NCI-H2081 treated with DMSO at 0.1 percent for 48 hours (cell line): Measurements from ENCODE around the gene CHML.

Experiments
- DNase-seq: peaks from one replicate; lab custom pipeline; 2025; lab: John Stamatoyannopoulos, UW

CHML gene

DNA sequence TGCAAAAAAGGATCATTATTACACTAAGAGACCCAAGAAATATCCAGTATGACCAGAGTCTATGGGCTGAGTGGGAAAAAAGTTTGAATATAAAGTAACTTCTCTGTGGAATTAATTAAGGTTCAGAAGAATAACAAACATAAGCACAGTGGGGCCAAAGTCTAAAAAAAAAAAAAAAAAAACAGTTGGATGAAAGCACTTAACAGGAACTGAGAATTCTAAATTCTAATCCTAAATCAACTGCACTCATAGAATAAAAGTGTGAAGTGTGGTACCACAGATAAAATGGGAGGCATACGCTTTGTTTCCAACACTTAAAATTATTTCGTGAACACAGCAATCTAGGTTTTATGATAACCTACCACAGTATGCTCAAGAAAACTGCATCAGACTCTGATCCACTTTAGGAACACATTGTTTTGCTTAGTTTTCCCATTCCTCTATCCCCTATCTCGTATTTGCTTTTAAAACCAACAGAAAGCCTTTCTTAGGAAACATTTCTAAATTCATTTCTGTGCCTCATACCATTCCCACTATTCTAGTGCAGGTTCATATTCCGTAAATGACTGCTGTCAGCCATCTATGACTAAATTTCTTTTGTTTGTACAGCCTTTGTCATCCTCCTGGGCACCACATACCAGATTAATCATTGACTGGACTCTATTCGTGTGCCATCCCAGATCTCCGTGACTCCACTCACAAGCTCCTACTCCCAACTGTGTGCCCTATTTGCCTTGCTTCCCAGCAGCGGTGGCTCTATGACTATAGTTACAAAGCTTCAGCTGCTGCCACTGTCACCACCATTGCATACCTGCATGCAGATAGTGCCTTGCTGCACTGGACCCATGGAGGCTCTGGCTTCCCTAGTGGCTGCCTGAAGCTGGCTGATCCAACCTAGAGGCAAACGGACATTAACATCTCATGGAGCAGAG, 24.9 kb downstream of the CHML start:
- no peak for DNase-seq

DNA sequence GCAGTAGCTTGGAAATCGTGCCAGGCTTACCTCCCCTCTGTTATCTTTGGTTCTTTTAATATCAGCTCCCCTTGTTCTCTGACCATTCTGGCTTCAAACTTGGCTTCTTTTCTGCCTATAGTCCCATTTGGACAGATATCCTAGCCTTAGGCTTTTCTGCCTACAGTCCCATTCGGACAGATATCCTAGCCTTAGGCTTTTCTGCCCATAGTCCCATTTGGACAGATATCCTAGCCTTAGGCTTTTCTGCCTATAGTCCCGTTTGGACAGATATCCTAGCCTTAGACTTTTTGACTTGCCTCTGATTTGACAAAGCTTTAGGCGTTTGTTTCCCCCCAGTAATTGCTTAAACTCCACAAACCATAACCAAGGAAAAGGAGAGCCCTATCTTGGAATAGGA, 25.6 kb downstream of the CHML start:
- no peak for DNase-seq

DNA sequence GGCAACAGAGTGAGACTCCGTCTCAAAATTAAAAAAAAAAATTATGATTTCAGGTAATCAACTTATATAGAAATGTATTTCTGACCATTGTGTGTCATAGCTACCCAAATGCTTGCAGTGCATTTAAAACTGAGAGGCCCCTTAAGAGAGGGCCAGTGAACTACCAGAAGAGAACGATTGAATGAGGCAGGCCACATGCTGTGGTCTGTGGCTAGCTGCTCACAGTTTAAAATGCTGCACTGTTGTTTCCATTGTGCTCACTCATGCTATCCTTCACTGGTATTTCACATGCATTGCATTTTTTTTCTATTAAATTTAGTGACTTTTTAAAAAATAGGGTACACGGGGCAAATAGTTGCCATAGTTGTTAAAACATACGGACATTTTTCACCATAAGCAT, 26.0 kb downstream of the CHML start:
- no peak for DNase-seq

DNA sequence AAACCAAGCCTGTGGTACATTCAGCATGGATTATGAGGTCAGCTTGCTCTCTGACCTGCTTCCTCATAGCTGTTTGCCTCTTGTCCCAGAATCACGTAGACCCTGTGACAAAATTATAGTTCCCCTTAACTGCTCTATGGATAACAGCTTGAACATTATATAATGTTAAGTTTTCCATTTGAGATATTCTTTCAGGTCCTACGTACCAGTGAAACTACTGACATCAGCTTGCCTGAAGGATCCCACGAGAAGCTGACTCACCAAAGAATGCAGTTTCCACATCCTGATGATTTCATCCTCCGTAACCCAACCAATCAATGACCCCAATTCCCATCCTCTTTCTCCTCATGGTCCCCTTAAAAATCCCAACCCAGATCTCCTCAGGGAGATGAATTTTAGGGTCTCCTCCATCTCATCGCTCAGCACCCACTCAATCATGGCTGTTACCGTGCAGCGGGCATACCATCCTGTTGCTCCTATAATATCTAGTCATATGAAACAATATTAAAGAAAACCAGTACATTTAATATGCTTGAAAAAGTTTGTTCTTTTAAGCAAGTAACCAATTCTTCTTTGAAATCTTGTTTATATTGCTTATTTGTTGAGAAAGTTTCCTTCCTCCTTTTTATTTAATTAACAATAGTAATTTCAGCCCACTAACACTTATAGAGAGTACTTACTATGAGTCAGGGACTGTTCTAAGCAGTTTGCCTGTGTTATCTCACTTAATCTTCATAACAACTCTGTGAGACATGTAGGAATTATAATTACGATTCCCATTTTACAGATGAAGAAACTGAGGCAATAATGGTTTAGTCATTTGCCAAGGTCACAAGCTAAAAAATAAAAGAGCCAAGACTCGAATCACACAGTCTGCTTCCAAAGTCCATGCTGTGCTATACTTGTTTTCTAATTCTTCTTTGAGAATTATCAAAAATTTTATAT, 27.4 kb downstream of the CHML start:
- no peak for DNase-seq

DNA sequence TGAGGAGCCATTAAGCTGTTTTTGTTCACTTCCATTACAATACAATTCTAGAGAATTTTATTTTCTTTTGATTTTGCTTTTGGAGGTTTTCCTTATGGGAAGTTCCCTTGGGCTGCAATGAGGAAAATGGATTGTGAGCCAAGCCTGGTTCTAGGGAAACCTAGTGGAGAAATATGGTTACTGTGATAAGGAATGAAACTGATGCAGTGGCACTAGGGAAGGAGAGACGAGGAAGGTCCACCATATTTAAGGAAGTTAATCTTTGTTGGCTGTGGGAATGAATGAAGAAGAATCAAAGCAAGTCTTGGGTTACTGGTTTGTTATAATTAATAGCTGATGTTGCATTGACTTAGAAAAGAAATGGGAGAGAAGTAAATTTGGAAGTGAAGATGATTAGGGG, 28.4 kb downstream of the CHML start:
- DNase-seq, result no peak

DNA sequence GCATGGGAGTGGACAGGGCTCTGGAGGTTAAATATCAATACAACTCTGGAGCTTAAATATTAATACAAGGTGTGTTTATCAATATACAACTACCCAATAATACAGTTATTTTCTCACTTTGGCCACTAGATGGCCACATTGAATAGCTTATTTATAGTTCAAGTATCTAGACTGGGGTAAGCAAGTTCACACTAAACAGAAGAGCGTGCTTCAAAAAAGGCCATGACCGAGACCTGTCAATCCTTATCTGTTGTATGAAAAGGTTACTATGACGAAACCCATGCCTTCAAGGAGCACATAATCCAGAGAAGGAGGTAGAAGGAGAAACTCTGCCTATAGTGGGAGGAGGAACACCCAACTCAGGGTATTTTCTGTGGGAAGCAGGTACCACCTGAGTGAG, 29.1 kb downstream of the CHML start:
- peak; percentile 56 for DNase-seq

DNA sequence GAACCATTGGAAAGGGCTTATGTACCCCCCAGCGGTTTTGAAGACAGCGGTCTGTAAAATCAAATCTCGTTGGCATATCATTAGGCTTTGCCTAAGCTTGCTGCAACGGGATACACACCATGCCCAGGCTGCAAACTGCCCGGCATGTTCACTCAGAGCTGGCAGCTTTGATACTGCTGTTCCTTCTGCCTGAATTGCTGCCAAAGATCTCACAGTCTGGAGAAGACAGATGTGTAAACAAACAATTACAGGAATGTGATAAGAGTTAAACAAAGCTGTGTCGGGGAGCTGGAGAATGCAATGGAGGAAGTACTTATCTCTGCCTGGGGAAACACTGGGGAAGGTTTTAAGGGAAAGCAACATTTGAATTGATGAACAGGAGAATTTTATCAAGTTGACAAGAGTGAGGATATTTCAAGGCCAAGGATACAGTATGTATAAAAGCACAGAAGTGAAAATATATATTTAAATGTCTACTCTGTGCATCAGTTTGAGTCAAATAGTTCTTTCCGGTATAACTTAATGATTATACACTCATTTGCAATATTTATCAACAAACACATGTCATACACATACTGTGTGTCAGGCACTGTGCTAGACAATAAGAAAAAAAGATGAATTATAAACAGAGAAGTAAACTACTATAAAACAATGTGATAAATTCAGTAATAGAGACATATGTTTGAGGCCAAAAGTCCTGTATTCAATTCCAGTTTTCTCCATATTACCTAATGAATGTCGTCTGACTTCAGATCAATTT, 29.9 kb downstream of the CHML start:
- DNase-seq, result peak; percentile 42

DNA sequence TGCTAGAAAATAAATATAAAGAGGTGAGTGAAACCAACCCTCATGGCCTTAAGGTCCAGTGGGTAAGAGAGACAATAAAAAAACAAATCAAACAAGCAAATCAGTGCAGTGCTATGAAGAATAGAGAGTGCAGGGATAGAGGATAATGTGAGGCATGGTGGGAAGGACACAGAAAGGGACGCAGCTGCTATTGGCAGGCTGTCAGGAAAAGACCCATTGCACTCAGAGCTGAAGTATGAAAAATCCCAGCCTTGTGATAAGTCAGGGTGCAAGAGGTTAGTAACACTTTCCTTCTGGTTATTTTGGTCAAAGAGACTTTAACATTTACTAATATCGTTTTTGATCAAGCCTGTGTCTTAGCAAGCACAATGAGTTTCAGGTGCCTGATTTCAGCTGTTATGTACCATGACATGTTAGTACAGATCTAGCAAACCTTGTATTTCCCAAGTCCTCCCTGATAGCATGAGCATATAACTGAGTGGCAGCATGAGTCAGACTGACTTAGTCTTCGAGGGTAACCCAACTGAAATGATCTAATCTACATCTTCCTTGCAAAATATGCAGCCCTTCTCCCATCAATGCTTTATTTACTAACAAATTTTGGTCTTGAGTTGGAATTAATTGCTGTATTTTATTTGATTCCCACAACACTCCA, 31.7 kb downstream of the CHML start:
- no peak for DNase-seq

DNA sequence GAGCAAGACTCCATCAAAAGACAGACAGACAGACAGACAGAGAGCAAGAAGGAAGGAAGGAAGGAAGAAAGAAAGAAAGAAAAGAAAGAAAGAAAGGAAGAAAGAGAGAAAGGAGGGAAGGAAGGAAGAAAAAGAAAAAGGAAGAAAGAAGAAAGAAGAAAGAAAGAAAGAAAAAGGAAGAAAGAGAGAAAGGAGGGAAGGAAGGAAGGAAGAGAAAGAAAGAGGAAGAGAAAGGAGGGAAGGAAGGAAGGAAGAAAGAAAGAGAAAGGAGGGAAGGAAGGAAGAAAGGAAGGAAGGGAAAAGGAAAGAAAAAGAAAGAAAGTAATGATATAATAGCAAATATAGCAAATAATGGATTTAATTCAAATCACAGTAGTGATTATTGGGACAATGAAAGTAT, 32.7 kb downstream of the CHML start:
- DNase-seq, result no peak

DNA sequence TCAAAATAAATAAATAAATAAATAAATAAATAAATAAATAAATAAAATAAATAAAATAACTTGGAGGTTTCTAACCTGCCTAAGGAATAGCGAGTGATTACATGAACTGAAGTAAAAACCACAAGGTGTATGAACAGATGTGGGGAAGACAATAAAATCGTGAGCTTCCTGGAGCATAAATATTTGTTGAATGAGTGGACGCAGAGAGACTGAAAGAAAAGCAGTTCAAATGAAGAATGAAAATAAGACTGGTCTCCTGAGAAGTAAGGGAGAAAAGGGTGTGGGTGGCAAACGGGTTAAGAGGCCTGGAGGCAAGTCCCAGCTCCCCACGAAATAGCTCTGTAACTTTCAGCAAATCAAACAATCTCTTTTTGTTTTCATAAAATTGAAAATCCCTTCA, 33.6 kb downstream of the CHML start:
- no peak for DNase-seq

DNA sequence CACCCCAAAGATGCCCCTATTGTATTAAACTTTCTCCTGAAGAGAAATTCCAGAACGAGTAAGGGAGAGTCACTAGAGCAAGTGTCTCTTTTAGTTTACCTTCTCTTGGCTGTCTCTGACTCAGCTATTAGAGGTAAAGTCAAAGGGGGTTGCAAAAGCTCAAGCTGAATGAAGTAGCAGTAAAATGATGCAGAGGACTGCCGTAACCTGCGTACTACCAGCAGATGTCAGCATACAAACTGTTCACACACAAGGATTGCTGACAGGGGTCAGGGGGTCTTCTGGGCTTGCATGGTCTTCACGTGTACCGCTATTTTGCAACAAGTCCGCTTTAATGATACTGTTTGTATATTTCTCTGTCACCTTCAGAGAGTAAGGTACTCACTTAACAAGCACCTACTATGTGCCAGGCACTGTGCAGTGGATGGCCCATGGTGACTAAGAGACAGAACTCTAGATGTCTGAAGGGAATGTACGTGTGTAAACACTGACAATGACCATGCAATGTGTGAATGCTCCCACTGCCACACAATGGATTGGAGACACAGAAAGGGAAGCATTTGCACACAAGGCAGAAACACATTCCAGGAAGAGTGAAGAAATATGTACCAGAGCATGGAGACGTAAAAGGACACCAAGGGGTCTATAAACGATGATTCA, 34.9 kb downstream of the CHML start:
- no peak for DNase-seq

DNA sequence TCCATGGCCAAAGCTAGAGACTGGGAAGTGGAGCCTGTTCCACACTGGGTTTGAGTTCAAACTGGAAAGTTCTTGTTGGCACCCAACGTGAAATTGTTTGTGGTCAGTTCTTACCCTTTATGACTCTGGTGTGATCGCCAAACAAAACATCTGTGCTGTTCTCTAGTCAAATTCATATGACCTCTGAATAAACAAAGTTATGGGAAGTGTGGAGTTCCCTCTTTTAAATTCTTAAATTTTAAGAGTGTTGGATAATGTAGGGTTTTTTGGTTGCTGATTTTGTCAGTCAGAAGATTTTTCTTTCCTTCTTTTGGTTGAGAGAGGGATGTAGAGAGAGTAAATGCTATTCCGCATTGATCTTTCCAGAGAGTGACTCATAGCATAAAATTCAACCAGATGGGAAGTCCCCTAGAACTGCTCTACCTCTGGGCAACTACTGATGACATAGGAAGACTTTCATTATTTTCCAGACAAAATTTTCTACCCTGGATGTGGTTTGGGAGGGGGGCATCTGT, 36.4 kb downstream of the CHML start:
- DNase-seq, result no peak

DNA sequence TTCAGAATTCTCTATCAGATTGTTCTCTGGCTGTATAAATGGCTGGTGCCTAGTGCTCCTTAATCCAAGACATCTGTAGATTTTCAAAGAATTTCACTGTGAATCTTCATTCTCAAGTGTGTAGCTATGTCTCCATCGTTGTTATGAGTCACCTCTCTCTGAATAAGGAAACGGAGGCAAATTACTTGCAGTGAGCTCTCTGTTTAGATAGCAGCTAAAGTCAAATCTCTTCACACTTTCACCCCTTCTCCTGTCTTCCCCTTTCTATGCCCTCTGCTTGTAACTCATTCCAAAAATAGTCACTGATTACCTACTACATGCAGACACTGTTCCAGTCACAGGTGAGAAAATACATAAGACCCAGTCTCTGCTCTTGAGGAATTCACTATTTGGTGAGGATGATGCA, 39.7 kb downstream of the CHML start:
- no peak for DNase-seq

DNA sequence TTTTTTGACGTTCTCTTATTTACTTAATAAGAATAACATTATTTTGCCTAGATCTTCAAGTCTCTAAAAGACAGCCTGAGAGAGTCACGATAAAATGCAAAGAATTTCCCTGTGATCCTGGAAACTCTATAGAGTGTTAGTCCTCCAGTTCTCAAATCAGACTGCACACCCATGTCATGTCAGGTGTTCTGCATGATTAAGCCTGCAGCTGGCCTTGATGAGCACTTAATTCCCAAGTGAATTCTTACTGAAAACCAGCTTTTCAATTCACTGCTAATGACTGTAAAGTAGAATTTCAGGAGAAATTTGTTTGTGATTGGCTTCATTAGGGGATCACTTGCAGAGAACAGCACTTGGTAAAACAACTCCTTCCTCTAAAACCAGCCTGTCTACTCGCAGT, 41.9 kb downstream of the CHML start:
- no peak for DNase-seq

DNA sequence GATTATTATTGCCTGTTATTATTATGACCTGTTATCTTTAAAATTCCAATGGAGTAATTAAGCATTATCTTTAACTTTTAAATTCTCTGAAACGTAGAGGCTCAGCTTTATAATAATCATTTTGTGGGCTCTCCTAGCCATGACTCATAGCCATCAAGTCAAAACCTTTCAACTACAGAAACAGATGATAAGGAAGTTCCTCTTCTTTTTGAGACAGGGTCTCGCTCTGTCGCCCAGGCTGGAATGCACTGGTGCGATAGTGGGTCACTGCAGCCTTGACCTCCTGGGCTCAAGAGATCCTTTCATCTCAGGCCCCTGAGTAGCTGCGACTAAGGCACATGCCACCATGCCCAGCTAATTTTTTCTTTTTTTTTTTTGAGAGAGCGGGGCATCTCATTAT, 43.5 kb downstream of the CHML start:
- no peak for DNase-seq

DNA sequence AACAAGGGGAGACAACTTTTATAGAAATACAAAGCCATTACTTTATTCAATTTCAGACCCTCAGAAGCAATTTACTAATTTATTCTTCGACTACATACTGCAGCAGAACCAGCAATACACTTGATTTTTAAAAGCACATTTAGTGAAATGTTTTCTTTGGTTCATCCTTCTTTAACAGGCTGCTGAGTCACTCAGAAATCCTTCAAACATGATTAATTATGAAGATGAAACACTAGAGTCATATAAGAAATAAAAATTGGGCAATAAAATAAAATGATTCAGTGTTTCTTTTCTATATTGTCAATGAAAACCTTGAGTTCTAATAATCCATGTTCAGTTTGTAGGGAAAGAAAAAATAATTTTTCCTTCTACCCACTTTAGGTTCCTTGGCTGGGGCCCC, 47.0 kb downstream of the CHML start:
- no peak for DNase-seq

DNA sequence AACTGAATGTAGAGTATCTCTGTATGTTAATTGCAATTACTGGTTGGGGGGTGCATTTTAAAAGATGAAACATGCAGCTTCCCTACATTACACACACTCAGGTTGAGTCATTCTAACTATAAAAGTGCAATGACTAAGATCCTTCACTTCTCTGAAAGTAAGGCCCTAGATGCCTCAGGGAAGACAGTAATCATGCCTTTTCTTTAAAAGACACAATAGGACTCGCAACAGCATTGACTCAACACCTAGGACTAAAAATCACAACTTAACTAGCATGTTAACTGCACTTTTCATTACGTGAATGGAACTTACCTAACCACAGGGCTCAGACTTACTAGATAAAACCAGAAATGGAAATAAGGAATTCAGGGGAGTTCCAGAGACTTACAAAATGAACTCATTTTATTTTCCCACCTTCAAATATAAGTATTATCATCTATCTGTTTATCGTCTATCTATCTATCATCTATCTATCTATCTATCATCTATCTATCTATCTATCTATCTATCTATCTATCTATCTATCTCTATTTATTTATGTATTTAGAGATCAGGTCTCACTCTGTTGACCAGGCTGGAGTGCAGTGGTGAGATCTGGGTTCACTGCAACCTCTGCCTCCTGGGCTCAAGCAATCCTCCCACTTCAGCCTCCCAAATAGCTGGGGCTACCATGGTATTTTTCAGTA, 47.8 kb downstream of the CHML start:
- no peak for DNase-seq

DNA sequence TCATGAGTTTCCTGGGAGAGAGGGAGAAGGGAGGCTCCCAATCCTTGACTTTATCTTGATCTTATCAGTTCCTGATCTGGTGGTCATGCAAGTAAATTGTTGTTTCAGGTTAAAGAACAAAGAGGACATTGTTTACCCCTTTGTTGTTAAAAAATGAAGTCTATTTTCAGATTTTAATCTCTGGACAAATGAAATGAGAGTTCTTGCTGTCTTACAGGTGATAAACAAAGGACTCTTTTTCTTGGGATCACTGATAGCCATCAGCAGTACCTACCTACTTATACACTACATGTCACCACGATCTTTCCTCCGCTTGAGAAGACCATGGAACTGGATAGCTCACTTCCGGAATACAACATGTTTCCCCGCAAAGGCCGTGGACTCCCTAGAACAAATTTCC, 48.4 kb downstream of the CHML start:
- DNase-seq, result no peak

DNA sequence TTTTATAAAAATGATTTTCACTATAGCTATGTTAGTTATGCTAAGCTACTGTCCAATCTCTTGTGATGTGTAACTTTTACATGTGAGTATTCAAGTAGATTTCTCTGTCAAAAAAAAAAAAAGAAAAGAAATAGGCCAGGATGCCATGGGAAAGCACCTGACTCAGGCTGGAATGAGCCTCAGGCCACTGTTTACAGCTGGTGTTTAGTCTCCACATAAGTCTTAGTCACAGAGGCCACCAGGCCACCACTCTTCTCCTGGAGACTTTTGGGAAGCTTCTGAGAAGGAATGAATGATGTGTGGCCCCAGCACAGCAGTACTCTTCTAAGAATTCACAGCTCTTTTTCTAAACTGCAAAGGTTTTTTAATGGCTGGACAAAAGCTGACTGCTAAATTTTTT, 48.9 kb downstream of the CHML start:
- no peak for DNase-seq

DNA sequence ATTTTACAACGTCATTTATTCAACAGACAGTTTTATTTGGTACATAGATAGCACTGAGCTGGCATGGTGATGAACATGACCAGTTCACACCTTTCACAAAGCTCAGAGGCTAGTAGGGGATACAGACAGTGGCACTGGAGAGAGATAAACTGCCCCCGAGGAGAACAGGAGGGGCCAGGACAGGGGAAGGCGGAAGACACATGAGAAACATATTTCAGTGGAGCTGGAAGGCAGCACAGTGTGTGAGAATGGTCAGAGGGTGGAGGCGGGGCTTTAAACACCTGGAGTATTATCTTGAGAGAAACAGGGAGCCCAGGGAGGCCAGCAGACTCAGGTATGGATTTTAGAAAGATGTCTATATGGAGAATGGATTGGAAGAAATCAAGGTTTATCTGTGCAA, 49.5 kb downstream of the CHML start:
- DNase-seq, result no peak
